Measurements from ENCODE around the gene FBXO22. TPM values are rescaled to one million over a fixed set of nuclear protein-coding genes. Genes with fewer than 3 reads are reported as not detected.
"Not testable (repeated sequence)": the region's sequence is repeated elsewhere in the genome, so short reads cannot be mapped to it uniquely, and the experiment has no call there.

FBXO22 gene
- total and polyA plus RNA-seq, 12 donors = 3.8 to 23.4 (median 18.4) TPM

DNA sequence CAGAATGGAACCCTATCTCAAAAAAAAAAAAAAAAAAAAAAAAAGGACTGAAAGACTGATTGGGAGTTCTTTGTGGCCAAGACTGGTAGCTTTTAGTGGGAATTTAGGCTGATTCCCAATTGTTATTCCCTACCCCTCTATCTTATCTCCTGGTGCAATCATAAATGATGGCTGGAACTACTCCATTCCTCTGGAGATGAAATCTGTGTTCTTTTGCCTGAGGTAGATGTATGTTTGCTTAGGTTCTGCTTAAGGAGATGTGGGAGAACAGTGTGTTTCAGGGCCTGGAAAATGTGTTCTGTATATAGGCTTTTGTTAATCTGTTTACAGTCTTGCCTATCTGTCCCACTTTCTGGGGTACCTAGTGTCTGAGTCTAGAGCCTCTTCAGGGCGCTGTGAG is 40.9 kb upstream of the FBXO22 start:
- no peak for DNase-seq
- TF ChIP-seq, protein P1, sequence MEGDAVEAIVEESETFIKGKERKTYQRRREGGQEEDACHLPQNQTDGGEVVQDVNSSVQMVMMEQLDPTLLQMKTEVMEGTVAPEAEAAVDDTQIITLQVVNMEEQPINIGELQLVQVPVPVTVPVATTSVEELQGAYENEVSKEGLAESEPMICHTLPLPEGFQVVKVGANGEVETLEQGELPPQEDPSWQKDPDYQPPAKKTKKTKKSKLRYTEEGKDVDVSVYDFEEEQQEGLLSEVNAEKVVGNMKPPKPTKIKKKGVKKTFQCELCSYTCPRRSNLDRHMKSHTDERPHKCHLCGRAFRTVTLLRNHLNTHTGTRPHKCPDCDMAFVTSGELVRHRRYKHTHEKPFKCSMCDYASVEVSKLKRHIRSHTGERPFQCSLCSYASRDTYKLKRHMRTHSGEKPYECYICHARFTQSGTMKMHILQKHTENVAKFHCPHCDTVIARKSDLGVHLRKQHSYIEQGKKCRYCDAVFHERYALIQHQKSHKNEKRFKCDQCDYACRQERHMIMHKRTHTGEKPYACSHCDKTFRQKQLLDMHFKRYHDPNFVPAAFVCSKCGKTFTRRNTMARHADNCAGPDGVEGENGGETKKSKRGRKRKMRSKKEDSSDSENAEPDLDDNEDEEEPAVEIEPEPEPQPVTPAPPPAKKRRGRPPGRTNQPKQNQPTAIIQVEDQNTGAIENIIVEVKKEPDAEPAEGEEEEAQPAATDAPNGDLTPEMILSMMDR (IDR thresholded peaks at IDR 0.05) = no peak
- WGBS, 2 donors = 96 to 100% methylated on average over 1 of the region's 1 CpG

DNA sequence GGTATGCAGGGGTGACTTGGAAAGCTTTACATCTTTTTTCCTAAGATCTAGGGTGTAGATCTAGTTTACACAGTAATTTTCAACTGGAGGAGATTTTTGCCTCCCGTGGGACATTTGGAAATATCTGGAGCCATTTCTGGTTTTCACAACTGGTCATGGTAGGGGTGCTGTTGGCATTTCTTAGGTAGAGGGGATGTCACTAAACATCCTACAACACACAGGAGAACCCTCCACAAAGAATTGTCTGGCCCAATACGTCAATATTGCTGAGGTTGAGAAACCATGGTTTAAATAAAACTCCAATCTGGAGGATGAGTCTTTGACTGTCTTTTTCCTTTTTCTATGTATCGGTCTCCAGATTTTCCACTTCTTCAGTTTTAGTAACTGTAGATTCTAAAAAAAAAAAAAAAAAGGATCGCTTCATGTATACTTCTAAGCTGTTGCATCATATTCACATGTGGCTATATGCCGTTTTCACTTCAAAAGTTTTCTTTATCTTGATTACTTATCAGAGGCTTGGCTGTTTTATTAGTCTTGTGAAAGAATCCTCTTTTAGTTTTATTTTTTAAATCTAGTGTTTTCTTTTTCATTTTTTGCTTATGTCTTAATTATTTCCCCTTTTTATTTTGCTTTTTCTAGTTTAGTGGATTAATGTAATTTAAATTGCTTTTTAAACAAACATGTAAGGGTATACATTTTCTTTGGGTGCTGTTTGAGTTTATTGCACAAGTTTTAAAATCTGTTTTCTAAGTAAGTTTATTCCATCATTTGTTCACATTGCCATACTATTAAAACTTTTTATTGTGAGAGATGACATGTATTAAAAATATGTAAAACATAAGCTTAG is 39.2 kb upstream of the FBXO22 start:
- Histone ChIP-seq H3K9me3 (no peaks in the 10 kb centered on the region), H3K4me1 (peaks cover 0 to 44% (median 18%) of the 10 kb centered on the region in 9 donors), H3K4me3 (no peak overlapping the region), H3K27me3 (no peaks in the 10 kb centered on the region), H3K36me3 (peaks cover 0 to 49% (median 2%) of the 10 kb centered on the region in 9 donors), H3K27ac (no peak overlapping the region)
- 79 to 86% methylated on average over 5 of the region's 5 CpGs for WGBS, 2 donors
- TF ChIP-seq, protein P1 (IDR thresholded peaks at IDR 0.05) = no peak
- ATAC-seq (no peak), DNase-seq (no peak)
- intact Hi-C loops (cut with DNase I) = no loop called here

More for the DNA sequence above, 40.9 kb upstream of the FBXO22 start:
- intact Hi-C loops (cut with DNase I) = no loop called here
- no peaks in the 10 kb centered on the region for H3K9me3 ChIP-seq
- H3K36me3 ChIP-seq = peaks cover 0 to 36% (median 0%) of the 10 kb centered on the region in 9 donors
- no peak for ATAC-seq
- peaks cover 0 to 48% (median 20%) of the 10 kb centered on the region in 9 donors for H3K4me1 ChIP-seq
- no peak overlapping the region for H3K27ac ChIP-seq
- no peaks in the 10 kb centered on the region for H3K27me3 ChIP-seq
- no peak overlapping the region for H3K4me3 ChIP-seq

DNA sequence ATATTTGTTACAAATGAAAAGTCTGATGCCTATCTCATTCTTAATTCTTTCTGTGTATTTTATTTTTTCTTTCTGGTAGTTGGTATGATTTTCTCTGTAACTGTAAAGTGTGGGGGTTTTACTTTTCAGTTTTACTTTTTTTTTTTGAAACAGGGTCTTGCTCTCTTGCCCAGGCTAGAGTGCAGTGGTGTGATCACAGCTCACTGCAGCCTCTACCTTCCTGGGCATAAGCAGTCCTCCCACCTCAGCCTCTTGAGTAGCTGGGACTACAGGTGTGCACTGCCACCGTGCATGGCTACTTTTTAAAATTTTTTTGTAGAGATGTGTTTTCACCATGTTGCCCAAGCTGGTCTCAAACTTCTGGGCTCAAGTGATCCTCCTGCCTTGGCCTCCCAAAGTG is 37.6 kb upstream of the FBXO22 start:
- H3K27me3 ChIP-seq; H3K27ac ChIP-seq; H3K4me3 ChIP-seq; DNase-seq; ATAC-seq; H3K9me3 ChIP-seq; intact Hi-C loops (cut with DNase I): not testable (repeated sequence)
- H3K36me3 ChIP-seq = peaks cover 0 to 59% (median 11%) of the 10 kb centered on the region in 9 donors
- peaks cover 0 to 34% (median 7%) of the 10 kb centered on the region in 9 donors for H3K4me1 ChIP-seq
- WGBS, 2 donors = 77 to 91% methylated on average over 1 of the region's 1 CpG

- no peak for DNase-seq
- H3K4me3 ChIP-seq = no peak overlapping the region
- ATAC-seq = no peak
- H3K36me3 ChIP-seq = peaks cover 0 to 50% (median 11%) of the 10 kb centered on the region in 9 donors
- H3K9me3 ChIP-seq = no peaks in the 10 kb centered on the region
- H3K4me1 ChIP-seq = peaks cover 0 to 27% (median 4%) of the 10 kb centered on the region in 9 donors
- no peaks in the 10 kb centered on the region for H3K27me3 ChIP-seq
- H3K27ac ChIP-seq = no peak overlapping the region
- intact Hi-C loops (cut with DNase I) = no loop called here
- TF ChIP-seq, protein P1 (IDR thresholded peaks at IDR 0.05) = no peak
Measured at GRCh38 chr15:75866916-75867315, 36.8 kb upstream of the FBXO22 start.

- no peak overlapping the region for H3K27ac ChIP-seq
- no peaks in the 10 kb centered on the region for H3K9me3 ChIP-seq
- 66 to 67% methylated on average over 4 of the region's 4 CpGs for whole genome bisulfite sequencing, 2 donors
- ATAC-seq (no peak), DNase-seq (no peak)
- intact Hi-C loops (cut with DNase I) = no loop called here
- H3K4me1 ChIP-seq = peaks cover 0 to 26% (median 3%) of the 10 kb centered on the region in 9 donors
- H3K4me3 ChIP-seq = no peak overlapping the region
- no peaks in the 10 kb centered on the region for H3K27me3 ChIP-seq
- TF ChIP-seq, protein P1 (IDR thresholded peaks at IDR 0.05) = no peak
- peaks cover 0 to 49% (median 11%) of the 10 kb centered on the region in 9 donors for H3K36me3 ChIP-seq
Measured at GRCh38 chr15:75867449-75867848, 36.2 kb upstream of the FBXO22 start.
